Epithelial cell of prostate (primary cell): ENCODE measurements around the gene STXBP5.
A peak's percentile ranks its signal among the peaks of the same experiment; 100 is the strongest.

Experiments
- DNase-seq: peaks from one replicate; pipeline ENCODE4 v3.0.0-alpha.2; 2011; ENCODE audit warnings: low read depth, low spot score
- H3K27ac ChIP-seq: fragments of 450-650 bp; 2 replicates; pipeline ENCODE4 v1.5.1; 2017; ENCODE audit warnings: mild to moderate bottlenecking

Gene STXBP5

DNA sequence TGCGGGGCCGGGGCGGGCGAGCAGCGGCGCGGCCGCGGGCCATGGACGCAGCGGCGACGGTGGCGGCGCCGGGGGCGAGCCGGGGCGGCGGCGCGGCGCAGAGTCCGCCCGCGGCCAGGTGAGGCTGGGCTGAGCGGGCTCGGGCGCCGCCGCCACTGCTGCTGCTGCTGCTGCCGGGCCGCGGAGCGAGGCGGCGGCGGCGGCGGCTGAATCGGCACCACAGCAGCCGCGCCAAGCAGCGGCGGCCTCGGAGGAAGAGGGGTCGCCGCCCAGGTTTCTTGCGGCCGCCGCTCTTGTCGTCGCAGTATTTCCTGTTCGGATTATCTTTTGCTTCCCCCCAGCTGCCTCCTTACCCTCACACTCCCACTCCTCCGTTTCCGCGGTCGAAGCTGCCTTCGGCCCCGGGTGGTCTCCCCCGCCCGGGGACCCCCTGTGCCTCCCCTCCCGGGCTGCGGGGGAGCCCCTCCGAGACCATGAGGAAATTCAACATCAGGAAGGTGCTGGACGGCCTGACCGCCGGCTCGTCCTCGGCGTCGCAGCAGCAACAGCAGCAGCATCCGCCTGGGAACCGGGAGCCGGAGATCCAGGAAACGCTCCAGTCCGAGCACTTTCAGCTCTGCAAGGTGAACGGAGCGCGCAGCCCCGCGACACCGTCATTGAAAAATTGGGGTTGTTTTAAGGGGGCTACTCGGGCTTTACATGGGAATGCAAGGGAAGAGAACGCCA lies at the start of gene STXBP5:
TSS of gene STXBP5 (plus strand) at position 358 of the 726 bp plus-strand sequence. CDS start at position 474, 116 bp downstream.
- peak within 1 kb of the TSS; percentile 91 for H3K27ac ChIP-seq
- DNase-seq, result no peak

DNA sequence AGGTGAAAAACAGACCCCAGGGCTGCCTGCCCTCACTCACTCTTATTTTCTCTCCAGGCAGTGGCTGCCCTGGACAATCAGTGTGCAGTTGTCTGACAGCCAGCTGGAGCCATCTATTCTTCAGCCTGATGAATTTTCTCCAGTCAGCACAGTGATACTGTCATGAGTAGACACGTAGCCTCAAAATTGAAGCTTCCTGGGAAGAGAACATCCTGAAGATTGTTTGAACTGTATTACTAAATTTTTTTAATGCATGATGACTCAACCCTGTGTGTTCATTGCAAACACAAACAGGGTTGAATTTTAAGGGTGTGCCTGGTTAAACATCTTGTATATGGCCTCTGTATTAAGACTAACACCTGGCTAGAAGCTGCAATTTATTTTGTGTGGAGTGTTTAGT lies 49.8 kb upstream of the STXBP5 start:
- peak; percentile 79 for DNase-seq
- H3K27ac ChIP-seq, result peak overlapping the region; percentile 52

DNA sequence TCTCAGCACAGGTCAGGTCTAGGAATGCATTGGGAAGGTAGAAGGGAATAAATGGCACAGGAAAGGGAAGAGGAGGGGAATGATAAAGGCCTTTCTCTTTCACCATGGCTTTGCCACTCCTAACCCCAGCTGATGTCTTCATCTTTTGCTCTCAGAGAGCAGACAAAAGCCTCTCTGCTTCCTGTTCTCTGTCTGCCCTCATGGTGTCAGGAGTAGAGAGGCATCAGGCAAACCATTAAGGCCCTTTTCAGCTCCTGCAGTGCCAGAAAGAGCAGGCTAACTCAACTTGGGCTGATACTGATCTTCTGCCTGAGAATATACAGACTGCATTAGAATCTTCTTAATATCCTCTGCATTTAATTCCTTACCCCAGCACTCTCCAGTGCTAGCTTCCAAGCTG lies 48.0 kb upstream of the STXBP5 start:
- no peak for DNase-seq
- no peak overlapping the region for H3K27ac ChIP-seq

DNA sequence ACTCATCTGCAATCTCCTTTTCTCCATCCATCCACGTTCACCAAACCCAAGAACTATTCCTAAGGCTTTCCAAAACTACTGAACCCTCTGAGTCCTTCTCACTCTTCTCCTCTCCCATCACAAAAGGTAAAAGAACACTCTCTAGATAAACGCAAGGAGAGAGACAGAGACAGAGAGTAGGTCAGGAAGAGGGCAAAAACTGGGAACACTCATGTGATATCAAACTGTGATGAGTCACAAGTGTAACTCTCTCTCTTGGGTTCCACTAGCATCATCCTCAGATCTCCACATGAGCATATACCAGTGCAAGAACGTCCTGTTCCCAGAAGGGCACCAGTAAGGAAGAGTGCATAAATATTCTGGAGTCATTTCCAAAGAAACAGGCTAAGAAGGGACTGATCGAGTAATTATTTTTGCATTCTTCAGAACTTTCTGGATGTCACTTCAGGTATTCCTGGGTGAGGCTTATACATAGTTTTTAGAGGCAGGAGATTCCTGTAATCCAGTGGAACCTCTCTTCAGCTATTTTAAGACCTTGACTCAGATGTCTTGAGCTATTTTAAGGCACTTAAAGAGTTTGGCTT lies 47.3 kb upstream of the STXBP5 start:
- no peak overlapping the region for H3K27ac ChIP-seq
- no peak for DNase-seq

DNA sequence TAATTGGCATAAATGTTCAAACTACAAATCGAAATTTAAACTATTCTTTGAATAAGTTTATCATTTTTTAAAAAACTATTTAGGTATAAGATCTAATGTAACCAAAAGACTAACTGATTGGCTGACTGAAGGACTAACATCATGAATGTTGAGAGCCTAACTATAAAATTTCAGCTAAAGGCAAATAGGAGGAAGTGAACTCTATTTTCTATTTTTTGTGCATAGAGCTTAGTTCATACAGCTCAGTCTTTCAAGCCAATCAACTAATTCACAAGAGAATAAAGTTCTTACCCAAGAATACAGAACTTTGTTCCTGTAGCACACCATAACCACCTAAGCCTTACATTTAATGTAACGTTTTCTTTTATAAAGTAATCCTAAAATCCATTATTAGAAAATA lies 46.3 kb upstream of the STXBP5 start:
- no peak overlapping the region for H3K27ac ChIP-seq
- no peak for DNase-seq

DNA sequence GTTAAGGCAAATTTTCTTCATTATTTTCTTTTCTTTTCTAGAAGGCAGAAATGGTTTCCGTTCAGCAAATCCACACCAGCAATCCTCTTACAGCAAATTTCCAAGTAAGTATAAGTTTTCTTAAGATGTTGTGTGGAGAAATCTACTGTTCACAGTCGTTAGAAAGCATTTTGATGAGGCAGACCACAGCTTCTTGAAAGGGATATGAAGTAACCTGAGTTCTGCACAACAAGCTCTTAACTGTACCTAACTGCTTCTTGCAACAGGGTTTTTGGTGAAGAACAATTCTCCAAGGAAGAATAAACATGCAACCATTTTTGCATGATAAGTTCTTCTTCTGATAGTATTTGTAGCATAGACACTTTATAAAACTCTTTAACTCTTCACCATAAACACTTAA lies 45.3 kb upstream of the STXBP5 start:
- DNase-seq, result no peak
- H3K27ac ChIP-seq, result no peak overlapping the region

DNA sequence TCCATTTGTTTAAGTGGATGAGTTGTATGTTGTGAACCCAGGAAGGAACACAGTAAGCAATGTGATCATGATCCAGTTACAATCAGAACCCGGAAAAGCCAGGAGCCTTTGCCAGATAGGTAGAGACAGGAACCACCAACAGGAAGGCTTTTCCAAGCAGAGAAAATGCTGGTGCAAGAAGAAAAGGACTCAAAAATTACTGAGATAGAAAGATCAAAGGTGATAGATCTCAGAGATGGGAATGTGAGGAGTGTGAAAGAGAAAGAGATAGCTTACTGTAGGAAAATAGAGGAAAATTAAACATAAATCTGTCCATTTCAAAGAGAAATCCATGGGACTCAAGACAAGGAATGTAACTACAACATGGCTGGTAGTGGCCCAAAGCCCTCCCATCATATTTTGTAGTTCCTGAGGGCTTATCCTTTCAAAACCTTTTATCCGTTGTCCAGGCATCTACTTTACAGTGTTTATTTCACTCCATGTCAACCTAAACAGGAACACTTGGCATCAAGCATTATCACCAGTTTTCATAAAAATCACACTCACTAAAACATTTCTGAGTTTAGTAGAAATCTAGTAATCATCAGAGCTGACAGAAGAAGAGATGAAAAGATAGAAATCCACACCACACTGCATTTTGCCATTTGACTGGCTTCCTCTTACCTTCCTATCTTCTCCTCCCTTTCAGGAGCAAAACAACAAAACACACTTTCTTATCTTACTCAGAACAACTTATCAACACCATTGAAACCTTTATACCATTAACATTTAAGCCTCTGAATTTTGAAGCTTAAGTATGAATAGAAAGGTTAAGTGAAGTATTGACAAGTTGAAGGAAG lies 44.5 kb upstream of the STXBP5 start:
- H3K27ac ChIP-seq, result no peak overlapping the region
- no peak for DNase-seq

DNA sequence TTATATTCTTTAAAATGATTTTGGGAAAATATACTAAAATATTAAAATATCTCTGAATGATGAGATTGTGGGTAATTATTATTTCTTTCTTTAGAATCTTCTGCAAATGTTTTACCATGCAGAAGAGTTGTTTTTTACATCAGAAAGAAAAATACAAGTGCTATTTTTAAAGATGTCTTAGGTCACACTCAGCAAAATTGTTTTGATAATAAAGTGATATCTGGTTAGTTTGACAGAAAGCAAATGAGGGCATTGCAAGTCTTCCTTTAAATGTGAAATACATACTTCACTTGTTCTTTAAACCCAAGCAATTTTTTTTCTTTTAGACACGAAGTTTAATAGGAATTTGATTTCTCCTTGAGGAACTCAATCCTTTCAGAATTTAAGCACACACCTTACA lies 43.6 kb upstream of the STXBP5 start:
- no peak for DNase-seq
- no peak overlapping the region for H3K27ac ChIP-seq

DNA sequence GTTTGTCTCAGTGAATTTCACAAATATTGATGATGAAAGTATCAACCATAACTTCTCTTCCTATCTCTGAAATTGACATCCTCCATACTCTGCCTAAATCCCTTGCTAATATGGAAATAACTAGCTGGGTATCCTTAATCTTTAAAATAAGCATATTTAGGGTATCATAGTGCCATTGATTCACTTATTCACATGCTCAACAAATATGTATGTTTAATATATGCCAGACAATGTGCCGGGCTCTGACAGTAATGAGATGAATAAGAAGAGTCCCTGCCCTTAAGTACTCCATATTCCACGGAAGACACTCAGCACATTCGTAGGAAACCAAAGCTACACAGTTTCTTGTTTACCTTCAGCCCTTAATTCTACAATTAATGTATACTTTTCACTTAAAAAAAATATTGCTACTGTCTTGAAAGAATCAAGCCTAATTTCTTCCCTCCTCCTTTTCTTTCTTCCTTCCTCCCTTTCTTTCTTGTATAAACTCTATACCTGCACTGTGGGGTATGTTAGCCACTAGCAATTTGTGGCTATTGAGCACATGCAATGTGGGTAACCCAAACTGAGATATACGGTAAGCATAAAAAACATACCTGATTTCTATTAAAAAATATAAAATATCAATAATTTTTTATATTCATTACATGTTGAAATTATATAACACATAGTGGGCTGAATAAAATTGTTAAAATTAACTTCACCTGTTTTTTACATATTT lies 42.8 kb upstream of the STXBP5 start:
- H3K27ac ChIP-seq, result no peak overlapping the region

DNA sequence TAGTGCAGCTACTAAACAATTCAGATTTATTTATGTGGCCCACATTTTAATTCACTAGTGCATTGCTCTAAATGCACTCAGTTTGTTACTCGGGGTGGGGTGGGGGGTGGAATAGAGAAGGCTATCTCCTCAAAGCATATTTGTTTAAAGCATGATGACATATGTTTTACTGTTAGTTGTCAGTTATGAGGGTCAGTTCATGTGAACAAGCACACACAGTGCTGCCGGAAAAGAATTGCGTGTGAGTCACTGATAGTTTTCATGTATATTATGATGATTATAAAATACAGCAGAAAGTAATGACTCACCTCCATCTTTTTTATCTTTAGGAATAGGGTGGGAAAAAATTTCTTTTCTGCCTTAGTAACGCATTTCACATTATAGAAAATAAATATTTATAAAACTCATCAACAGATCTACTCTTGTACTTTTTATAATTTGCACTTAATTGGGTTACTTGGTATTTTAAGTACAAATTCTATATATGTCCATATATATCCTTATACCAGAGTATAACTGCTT lies 42.2 kb upstream of the STXBP5 start:
- no peak overlapping the region for H3K27ac ChIP-seq
- DNase-seq, result peak; percentile 40

More for the DNA sequence above, 42.8 kb upstream of the STXBP5 start:
- no peak for DNase-seq

DNA sequence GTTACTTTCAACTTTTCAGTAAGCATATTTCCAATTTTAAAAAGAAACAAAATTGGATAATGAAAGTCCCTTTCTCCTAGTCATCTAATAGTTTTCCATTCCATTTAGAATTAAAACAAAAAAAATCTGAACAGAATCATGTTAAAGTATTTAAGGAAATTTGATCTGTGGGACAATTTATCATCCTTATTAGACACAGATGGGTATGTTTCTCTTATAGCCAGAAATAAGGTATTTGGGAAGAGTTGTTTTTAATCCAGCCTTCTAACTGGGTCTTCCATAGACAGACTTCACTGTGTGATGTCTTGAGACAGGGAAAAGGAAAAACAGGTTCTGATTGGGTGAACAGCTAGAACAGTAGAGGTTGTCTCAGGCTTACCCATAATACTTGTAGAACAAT lies 39.5 kb upstream of the STXBP5 start:
- H3K27ac ChIP-seq, result no peak overlapping the region

DNA sequence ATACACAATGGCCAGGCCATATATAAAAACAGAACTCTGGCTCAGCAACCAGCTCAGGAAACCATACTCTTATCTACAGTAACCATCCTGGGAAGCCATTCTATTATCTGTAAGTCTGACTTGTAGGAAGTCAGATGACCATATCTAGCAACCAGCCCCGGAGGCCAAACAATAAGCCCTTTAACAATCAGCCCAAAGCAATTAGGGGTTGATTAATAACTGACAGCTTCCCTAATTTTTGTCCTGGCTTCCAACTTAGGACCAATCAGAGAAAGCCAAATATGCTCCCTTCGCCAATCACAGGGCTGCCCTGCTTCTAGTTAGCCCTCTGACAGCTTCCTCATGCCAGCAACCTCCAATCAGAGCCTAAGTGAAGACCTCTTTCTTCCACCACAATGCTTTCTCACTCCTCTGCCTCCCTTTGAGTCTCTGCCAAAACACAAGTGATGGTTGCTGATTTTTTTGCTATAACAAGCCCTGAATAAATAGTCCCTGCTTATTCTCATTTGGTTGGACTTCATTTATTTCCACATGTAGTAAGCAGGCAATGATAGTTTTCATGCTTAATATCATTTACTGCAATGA lies 37.8 kb upstream of the STXBP5 start:
- H3K27ac ChIP-seq, result no peak overlapping the region
- no peak for DNase-seq

More for the DNA sequence above, 39.5 kb upstream of the STXBP5 start:
- no peak for DNase-seq

DNA sequence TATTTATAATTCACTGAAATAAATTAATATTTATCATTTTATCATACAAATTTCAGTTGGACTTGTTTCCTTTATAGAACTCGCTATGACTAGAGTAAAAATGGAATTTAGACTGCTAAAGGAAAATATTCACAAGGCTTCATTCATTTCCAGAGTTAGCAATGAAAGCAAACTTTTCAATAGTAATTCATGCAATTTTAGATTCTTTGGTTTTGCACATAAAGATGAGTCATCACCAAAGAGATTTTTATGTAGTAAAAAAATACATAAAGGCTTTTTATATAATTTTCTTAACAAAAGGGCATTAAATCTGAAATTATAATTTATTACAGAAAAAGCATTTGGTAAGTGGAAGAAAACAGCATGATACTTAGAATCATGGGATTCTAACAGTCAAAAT lies 37.2 kb upstream of the STXBP5 start:
- H3K27ac ChIP-seq, result no peak overlapping the region
- no peak for DNase-seq

DNA sequence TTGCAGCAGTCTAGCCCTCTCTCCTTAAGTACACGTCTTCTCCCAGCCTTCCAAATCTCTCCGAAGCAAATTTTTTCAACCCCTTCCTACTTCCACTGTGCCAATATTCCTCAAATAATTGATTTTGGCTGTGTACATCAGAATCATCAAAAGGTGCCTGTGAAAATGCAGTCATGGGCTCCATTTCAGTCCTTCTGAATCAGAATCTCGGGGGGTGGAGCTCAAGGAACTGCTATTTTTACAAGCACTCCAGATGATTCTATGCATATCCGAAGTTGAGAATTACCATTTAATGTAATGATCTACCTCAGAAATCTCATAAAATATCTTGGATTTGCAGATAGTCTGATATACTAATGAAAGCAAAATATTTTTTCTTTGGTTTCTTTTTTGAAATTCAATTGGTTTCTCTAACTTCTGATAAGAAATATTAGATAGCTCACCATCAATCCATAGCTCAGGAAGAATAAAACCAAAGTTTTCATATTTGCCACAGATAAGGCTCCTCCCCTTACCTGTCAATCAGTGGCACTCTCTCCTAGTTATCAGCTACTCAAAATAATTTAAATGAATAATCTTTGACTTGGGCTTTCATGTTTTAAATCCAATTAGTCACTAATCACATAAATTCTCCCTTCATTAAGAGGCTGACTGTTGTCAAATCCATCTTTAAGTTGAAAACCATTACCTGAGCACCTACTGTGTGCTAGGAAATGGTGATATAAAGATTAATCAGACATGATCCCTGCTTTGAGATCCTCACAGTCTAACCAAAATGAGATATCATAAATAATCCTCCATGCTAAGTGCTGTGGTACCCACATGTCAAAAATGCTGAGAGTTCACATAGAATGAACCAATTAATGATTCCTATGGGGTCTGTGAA lies 36.4 kb upstream of the STXBP5 start:
- H3K27ac ChIP-seq, result no peak overlapping the region
- DNase-seq, result no peak

DNA sequence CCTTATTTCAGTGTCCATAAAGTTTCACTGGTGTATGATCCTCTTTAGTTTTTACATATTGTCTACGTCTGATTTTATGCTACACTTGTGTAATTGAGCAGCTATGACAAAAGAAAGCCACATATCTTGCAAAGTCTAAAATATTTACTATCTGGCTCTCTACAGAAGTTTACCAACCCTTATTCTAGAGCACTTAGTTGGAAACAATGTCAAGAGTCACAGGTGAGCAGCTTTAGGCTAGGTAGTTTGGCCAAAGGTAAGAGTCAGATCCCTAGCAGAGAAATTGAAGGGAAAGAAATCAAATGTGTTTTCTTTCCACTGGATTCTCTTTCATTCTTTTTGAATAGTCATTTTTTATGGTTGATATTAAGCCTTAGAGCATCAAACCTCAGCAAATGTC lies 34.7 kb upstream of the STXBP5 start:
- H3K27ac ChIP-seq, result peak overlapping the region; percentile 81
- no peak for DNase-seq

DNA sequence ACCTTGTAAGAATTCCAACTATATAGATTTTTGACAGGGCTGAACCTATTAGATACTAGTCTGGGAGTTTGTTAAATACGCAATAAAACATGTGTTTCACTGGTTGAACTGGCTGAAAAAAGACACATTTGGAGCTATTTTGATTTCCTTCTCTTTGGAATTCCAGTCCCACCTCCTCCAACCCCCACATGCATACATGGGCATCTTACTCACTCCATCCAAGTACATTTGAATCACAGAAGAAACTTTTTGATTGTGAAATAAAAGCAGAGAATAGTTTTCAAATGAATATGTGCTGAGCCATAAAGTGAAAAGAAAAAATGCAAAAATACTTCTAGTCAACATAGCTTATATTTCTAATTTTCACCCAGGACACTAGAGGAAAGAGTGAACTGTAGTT lies 33.9 kb upstream of the STXBP5 start:
- DNase-seq, result peak; percentile 20
- peak overlapping the region; percentile 81 for H3K27ac ChIP-seq

DNA sequence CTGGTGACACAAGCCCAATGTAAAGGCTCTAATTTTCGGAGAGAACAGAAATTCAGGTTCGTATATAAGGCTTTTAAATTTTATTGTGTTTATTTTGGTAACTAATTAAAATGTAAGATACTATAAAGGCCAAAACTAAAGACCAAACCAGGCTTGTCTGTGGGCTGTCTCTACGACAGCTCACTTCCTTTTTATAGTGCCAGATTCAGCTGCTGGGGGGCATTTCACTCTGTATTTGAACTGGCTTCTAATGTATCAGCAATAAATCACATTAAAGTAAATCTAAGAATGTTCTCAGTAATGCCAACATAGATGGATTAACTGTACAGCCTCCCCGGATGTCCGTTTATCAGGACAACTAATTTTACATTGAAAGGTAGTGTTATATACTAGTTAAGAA lies 31.1 kb upstream of the STXBP5 start:
- no peak for DNase-seq
- no peak overlapping the region for H3K27ac ChIP-seq

DNA sequence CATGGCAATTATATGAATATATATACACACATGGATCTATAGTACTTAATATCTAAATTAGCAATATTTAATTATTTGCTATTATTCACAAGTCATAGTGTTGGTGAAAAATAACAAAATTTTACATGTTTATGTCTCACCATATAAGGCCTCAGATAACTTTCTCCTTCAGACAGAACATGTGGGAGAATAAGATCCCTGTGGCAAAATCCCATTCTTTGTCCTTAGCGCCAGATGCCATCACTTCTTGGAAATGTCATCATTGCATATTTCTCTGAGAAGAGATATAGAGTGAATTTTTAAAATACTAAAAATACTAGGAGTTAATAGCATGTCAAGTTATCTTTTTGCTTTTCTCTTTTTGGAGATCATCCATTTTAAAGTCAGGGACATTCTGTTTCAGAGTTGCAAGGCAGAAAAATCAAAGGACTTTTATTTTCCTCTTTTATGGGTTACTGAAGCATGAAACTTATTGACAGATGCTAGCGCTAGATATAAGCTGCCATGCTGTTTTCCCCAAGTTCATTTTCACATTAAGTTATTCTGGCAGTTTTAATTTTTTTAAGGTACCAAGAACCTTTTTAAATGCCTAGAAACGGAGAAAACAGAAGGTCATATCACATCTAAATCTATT lies 30.4 kb upstream of the STXBP5 start:
- no peak overlapping the region for H3K27ac ChIP-seq
- no peak for DNase-seq

DNA sequence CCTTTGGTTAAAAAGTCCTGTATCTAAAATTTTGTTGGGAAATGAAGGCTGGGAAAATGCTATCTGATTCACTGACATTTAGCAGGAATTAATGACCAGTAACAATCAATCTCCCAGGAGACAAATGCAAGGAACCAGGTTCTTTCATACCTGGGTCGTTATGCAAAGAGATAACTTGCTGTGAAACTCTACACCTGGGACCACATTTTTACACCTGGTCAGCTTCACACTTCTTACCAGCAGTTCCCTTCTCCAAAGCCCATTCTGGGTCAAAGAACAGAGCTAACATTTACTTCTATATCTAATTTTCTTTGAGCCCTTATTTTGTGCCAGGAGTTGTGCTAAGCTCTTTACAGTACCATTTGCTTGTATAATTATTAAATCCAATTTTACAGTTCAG lies 27.4 kb upstream of the STXBP5 start:
- H3K27ac ChIP-seq, result no peak overlapping the region
- DNase-seq, result no peak
